SU-DHL-6 (cell line): ENCODE results near the gene CDC123.

Source experiments
- H2AFZ ChIP-seq: fragments of 200-600 bp; sonication (generic); 2 replicates; pipeline ENCODE4 v1.6.1; 2014; ENCODE audit warnings: low read depth, mild to moderate bottlenecking, moderate library complexity, mixed read lengths, antibody characterized with exemption, low read length; ENCODE audit not compliant: severe bottlenecking
- H3F3A ChIP-seq: fragments of 200-600 bp; shearing (Covaris generic); 2 replicates; pipeline ENCODE4 v1.6.0; 2016; ENCODE audit warnings: antibody characterized with exemption, mild to moderate bottlenecking; ENCODE audit not compliant: insufficient read depth
- H3K27ac ChIP-seq: fragments of 200-600 bp; sonication (generic); 2 replicates; pipeline ENCODE4 v1.5.1; 2016; ENCODE audit warnings: low read depth, mild to moderate bottlenecking, low read length, moderate library complexity, mixed read lengths
- H3K27me3 ChIP-seq: fragments of 200-600 bp; sonication (generic), shearing (Covaris generic); 2 replicates; pipeline ENCODE4 v1.6.0; 2014; ENCODE audit warnings: mild to moderate bottlenecking, low read length
- H3K36me3 ChIP-seq: fragments of 200-600 bp; sonication (generic); 2 replicates; pipeline ENCODE4 v1.6.1; 2014; ENCODE audit warnings: mild to moderate bottlenecking, low read length, mixed read lengths
- H3K4me2 ChIP-seq: fragments of 300-600, 200-600 bp; shearing (Covaris generic), sonication (generic); 2 replicates; pipeline ENCODE4 v1.6.0; 2014; ENCODE audit warnings: low read length, low read depth, mild to moderate bottlenecking; ENCODE audit not compliant: poor library complexity, severe bottlenecking
- H3K4me3 ChIP-seq: fragments of 200-600 bp; sonication (generic); 2 replicates; pipeline ENCODE4 v1.5.1; 2014; ENCODE audit warnings: antibody characterized with exemption, low read length, mild to moderate bottlenecking, mixed read lengths; ENCODE audit not compliant: insufficient read depth, poor library complexity, severe bottlenecking
- H3K79me2 ChIP-seq: fragments of 200-600 bp; sonication (generic); 2 replicates; pipeline ENCODE4 v1.6.1; 2014; ENCODE audit warnings: mild to moderate bottlenecking, low read length, moderate library complexity; ENCODE audit not compliant: insufficient read depth
- H3K9ac ChIP-seq: fragments of 200-600 bp; sonication (generic); 2 replicates; pipeline ENCODE4 v1.7.0; 2014; ENCODE audit warnings: mild to moderate bottlenecking, low read length
- H3K9me2 ChIP-seq: fragments of 200-600 bp; sonication (generic); replicated peaks from 2 replicates; pipeline ENCODE4 v1.6.1; 2014; ENCODE audit warnings: low read length; ENCODE audit not compliant: insufficient read depth
- H3K9me3 ChIP-seq: fragments of 200-600 bp; sonication (generic); 2 replicates; pipeline ENCODE4 v1.6.1; 2014; ENCODE audit warnings: low read length, mixed read lengths; ENCODE audit not compliant: insufficient read depth
- H4K20me1 ChIP-seq: fragments of 200-600 bp; sonication (generic); 2 replicates; pipeline ENCODE4 v1.6.1; 2014; ENCODE audit warnings: low read depth, mild to moderate bottlenecking, antibody characterized with exemption, low read length, moderate library complexity, mixed read lengths
- EZH2phosphoT487 ChIP-seq: fragments of 200-600 bp; sonication (generic), shearing (Covaris generic); conservative IDR thresholded peaks from 2 replicates; pipeline ENCODE4 v1.6.1; 2018; ENCODE audit warnings: mild to moderate bottlenecking, antibody characterized with exemption, low read length, moderate library complexity, mixed read lengths
- TF ChIP-seq, protein P1 (sequence below): fragments of 200-600 bp; sonication (generic); IDR thresholded peaks from one replicate; pipeline ENCODE4 v1.5.1; 2017; ENCODE audit warnings: antibody characterized with exemption, mild to moderate bottlenecking, low read length, moderate library complexity; ENCODE audit not compliant: insufficient read depth, poor library complexity, severe bottlenecking

The CDC123 gene

DNA sequence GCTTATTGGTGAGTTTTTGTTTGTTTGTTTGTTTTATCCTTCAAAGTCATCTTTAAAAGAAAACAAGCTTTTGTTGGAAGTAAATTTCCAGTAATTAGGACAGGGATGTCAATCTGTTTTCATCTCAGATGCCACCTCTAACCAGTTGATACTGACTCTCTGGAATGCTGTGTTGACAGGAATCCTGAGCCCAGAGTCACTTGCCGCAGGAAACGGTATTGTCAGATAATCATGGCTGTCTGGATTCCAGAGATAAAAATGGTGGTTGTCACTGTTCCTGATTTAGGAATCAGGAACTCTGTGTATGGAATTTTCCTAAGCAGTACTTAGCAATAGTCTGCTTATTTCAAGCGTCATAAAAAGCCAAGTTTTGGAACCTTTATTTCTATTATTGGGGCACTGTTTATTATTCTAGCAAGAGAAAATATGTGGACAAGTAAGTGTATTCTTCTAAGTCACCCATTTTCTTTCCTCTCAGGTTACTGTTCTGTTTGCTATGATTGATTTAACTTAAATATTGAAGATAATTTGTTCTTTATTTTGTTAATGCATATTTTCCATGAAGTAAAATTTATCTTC, 39.2 kb downstream of the CDC123 start:
- Histone ChIP-seq H3K27ac (no peak overlapping the region), H3K4me3 (no peak overlapping the region), H3K9me2 (no peaks in the 10 kb centered on the region), H4K20me1 (no peaks in the 10 kb centered on the region), H2AFZ (no peak overlapping the region), H3K9me3 (no peaks in the 10 kb centered on the region), H3K27me3 (no peaks in the 10 kb centered on the region), H3K4me2 (no peak overlapping the region), H3K9ac (no peak overlapping the region), H3K36me3 (peaks cover 20% of the 10 kb centered on the region), H3F3A (0 out of 2 replicates have a peak, but pooled peaks cover 4% of the 10 kb centered on the region), H3K79me2 (no peaks in the 10 kb centered on the region)
- TF ChIP-seq, protein P1, sequence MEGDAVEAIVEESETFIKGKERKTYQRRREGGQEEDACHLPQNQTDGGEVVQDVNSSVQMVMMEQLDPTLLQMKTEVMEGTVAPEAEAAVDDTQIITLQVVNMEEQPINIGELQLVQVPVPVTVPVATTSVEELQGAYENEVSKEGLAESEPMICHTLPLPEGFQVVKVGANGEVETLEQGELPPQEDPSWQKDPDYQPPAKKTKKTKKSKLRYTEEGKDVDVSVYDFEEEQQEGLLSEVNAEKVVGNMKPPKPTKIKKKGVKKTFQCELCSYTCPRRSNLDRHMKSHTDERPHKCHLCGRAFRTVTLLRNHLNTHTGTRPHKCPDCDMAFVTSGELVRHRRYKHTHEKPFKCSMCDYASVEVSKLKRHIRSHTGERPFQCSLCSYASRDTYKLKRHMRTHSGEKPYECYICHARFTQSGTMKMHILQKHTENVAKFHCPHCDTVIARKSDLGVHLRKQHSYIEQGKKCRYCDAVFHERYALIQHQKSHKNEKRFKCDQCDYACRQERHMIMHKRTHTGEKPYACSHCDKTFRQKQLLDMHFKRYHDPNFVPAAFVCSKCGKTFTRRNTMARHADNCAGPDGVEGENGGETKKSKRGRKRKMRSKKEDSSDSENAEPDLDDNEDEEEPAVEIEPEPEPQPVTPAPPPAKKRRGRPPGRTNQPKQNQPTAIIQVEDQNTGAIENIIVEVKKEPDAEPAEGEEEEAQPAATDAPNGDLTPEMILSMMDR: no peak
- no peak for TF ChIP-seq EZH2phosphoT487

DNA sequence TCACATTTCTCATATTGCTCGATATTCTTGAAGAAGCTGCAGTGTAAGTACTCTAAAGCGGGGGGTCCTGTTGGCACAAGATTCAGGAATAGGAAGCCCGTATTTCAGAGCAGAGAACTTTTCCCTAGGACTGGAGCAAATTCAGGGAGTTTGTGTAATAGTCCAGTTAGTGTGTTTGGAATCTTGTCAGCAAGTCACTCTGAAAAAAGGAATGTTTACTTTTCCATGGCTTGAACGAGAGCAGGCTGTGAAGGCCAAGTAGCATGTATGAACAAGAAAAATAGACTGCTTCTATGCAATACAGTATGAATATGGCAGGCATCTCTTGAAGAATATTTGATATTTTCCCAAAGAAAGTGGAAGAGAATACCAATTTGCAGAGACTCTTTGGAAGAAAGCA, 39.8 kb downstream of the CDC123 start:
- H3K4me3 ChIP-seq: no peak overlapping the region
- no peaks in the 10 kb centered on the region for H3K27me3 ChIP-seq
- TF ChIP-seq EZH2phosphoT487: no peak
- TF ChIP-seq, protein P1: no peak
- 0 out of 2 replicates have a peak, but pooled peaks cover 4% of the 10 kb centered on the region for H3F3A ChIP-seq
- no peaks in the 10 kb centered on the region for H3K9me3 ChIP-seq
- no peaks in the 10 kb centered on the region for H4K20me1 ChIP-seq
- no peak overlapping the region for H3K9ac ChIP-seq
- H3K27ac ChIP-seq: no peak overlapping the region
- no peak overlapping the region for H3K4me2 ChIP-seq
- H3K36me3 ChIP-seq: peaks cover 20% of the 10 kb centered on the region
- H3K9me2 ChIP-seq: no peaks in the 10 kb centered on the region
- no peaks in the 10 kb centered on the region for H3K79me2 ChIP-seq
- H2AFZ ChIP-seq: no peak overlapping the region

DNA sequence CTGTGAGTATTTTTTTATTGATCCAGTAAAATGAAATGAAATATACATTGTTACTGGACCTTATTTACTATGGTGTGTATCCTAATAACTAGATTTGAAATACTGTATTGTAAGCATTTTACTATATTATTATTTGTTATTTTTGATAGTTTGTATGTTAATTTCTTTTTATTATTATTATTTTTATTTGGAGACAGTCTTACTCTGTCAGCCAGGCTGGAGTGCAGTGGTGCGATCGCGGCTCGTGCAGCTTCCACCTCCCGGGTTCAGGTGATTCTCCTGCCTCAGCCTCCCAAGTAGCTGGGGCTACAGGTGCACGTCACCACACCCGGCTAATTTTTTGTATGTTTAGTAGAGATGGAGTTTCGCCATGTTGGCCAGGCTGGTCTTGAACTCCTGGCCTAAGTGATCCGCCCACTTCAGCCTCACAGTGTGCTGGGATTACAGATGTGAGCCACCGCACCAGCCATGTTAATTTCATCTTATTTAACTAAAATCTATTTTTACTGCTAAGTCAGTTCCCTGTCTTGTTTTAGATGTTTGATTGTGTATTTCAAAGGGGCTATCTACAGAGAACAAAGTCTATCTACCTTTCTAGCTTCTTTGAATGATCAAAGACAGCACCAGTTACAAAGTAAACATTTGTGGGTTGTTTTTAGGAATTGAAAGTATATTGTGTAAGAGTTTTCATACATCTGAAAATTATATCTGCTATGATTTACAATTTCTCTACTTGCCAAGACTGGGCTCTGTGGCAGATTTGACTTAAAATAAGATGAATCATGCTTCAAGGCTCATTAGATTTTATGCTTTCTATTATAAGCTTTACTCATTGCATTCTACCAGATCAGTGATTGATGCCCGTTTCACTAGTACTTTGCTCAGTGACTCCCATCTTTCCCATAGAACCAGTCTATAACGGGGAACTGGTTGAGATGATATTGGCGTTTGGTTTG, 41.6 kb downstream of the CDC123 start:
- Histone ChIP-seq H3K9ac (no peak overlapping the region), H3K4me2 (no peak overlapping the region), H3K27ac (no peak overlapping the region), H3K36me3 (peaks cover 20% of the 10 kb centered on the region), H3K9me2 (no peaks in the 10 kb centered on the region), H3K27me3 (no peaks in the 10 kb centered on the region), H2AFZ (no peak overlapping the region), H3K4me3 (no peak overlapping the region), H4K20me1 (no peaks in the 10 kb centered on the region), H3F3A (peaks cover 4% of the 10 kb centered on the region; the same call in 1 of the 2 replicates), H3K9me3 (no peaks in the 10 kb centered on the region), H3K79me2 (no peaks in the 10 kb centered on the region)
- TF ChIP-seq, protein P1: no peak
- no peak for TF ChIP-seq EZH2phosphoT487
